NCI-H69 (cell line): ENCODE results near the gene SMAD9.

Experiments
- DNase-seq: peaks from one replicate; lab custom pipeline; 2025; lab: John Stamatoyannopoulos, UW

SMAD9 gene

DNA sequence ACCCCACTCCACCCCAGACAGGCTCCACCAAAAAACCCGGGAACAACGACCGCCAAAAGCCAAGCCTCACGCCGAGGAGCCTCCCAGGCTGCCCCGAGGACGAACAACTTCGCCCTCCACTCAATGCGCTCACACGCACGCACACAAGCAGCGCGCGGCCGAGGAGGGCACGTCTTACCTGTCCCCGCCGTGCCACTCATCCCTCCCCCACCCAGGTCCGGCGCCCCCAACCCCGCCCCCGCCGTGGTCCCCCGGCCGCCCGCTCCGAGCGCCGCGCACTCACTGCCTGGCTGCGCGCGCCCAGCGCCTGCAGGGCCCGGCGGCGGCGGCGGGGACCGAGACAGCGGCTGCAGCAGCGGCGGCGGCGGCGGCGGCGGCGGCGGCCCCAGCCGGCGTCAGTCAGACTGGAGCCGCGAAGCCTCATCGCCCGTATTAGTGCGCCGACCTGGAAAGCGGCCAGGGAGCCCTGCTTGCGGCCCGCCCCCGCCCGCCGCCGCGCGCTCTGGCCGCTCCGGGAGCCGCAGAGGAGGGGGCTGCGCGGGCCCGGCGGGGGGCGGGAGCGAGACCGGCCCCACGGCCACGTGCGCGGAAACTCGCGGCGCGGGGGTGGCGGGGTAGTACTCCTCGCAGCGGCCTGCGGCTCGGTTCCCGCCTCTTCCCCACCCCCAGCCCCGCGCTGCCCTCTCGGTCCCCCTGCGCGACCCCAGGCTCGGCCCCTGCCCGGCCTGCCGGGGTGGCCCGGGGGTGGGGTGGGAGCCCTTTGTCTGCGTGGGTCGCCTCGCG is at the start of gene SMAD9:
TSS of gene SMAD9 (minus strand) at position 406 of the 783 bp plus-strand sequence. CDS start 40,549 bp downstream, outside the sequence.
- DNase-seq, result peak; percentile 88

DNA sequence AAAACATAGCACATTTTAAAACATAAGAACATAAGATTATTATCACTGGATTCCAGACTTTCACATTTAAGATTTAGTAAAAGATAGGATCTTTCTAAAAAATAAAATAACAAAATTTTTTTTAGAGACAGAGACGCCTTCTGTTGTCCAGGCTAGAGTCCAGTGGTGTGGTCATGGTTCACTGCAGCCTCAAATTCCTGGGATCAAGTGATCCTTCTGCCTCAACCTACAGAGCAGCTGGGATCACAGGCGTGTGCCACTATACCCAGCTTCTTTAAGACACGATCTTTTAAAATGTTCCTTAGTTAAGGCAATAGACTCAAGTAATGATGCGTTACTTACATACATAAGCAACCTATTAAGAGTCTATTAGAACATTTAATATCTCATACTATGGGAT is 46.4 kb upstream of the SMAD9 start:
- DNase-seq, result no peak

DNA sequence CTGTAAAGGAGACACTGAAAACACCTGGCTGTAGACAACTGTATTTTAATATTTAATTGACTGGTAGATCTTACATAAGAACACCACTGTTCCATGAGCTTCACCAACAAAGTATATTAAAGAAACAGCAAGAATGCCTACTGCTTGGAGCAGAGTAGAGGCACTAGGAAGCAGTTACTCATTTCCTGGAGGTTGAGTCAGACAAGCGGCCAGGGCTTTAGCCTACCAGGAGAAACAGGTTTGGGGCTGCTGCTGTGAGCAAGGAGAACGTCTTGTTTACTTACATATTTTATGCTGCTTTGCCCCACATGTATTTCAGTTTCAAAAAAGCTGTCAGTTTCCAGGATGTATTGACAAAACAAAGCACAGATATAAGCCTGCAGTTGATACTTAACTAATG is 45.7 kb upstream of the SMAD9 start:
- no peak for DNase-seq

DNA sequence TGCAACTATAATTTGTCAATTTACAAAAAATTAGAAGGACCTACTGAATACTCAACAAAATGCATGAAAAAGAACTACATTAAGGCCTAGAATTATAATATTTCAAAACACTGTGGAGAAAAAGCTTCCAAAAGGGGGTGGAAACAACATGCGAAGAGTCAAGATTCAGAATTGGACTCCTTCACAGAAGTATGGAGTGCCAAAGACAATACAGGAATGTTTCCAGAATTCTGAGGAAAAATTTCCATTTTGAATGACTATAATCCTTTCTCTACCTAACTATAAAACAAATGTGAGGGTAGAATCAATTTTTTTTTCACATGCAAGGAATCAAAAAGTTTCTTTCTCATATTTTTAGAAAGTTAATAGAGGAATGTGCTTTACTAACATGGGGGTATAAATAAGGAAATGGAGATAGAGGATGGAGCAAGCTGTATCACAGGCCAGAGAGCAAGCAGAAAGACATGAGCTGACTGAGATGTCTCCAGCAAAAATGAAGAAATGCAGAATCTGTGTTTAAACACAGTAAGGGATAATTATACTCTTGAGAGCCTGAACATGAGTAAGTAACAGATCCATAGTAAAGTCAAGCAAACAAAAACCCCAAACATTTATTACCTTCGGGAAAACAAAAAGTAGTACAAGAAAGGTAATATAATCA is 39.5 kb upstream of the SMAD9 start:
- no peak for DNase-seq

DNA sequence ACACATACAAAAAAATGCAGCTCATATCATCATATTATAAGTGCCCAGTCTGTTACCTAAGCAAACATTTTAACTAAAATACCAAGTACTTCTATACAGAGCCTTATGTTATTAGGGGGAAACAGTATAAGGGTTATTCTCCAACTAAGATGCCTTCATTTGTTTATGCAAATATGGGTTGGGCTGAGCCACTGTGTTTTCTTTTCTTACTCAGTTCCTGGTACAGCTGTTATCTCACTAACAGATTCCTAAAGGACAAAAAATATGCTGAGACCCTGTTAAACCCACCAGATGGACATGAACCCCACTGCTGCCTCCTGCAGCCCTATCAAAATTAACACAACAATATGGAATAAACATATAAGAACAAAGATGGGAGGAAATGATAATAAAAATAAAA is 34.5 kb upstream of the SMAD9 start:
- DNase-seq, result no peak

DNA sequence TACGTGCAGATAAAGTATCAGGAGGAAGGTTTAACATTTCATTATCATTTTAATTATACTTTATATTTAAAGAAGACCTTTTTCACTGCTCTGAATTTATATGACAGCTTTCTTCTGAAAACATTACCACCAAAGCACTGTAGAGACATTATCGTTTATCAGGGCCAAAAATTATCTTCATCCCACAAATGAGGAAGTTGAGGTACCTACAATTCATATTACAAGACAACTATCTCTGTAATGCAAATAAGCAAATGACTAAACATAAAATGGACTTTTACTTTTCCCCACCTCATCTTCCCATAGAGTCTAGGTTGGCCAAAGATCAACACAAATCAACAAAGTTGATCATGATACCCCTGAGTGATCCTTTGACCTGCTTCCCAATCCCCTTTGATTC is 30.9 kb upstream of the SMAD9 start:
- DNase-seq, result no peak

DNA sequence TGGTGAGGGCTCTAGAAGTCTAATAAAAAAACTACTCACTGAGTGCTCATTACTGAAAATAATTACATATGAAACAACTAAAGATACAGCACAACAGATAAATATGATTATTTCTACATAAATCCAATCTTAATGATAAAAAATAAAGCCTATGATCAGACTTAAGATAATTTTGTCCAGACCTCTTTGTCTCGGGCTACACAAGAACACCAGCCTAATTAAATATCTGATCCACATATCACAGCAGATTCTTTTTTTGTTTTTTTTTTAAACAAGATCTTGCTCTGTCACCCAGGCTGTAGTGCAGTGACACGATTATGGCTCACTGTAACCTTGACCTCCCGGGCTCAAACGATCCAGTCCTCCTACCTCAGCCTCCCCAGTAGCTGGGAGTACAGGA is 30.3 kb upstream of the SMAD9 start:
- DNase-seq, result no peak

DNA sequence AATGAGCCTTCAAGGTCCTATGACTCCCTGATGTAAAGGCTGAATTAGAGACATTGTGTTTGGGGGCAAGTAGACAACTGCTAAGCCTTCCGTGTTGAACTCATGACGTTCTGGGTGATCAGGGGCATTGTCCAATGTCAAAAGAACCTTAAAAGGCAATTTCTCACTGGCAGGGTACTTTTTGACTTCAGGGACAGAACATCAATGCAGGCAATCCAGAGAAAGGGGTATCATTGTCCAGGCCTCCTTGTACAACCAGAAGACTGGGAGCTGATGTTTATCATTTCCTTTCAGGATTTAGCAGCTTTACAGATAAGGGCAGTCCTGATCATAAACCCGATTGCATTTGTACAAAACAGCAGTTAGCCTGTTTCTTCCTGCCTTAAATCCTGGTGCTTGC is 25.0 kb upstream of the SMAD9 start:
- DNase-seq, result no peak

DNA sequence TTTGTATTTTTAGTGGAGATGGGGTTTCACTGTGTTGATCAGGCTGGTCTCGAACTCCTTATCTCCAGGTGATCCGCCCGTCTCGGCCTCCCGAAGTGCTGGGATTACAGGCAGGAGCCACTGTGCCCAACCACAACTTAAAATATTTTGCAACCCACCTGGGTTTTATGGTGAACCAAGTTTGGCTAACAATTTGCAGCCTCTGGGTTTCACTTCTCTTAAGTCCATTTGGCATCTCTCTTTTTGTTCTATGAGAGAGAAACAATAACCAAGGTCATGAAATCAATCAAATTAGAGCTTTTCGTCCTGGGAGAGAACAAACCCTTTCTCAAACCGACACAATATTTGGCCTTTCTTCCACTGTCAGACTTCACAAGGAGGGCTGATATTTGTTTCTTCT is 5.6 kb upstream of the SMAD9 start:
- DNase-seq, result no peak

DNA sequence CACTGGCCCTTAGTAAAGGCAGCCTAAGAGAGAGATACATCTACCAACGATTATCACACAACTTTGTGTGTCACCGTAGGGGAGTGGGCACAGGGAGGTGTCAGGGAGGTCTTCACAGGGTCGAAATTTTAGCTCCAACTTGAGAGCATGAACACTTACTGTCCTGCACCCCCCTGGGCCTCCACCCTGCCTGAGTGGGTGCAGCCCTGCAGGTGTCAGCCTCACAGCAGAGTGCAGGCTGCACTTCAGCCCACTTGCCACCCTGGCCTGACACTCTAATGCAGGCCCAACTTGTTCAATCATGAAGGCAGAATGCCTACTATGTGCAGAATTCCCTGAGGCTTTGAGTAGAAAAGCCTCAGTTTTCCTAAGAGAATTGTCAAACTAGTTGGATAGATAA is 4.0 kb upstream of the SMAD9 start:
- DNase-seq, result no peak

DNA sequence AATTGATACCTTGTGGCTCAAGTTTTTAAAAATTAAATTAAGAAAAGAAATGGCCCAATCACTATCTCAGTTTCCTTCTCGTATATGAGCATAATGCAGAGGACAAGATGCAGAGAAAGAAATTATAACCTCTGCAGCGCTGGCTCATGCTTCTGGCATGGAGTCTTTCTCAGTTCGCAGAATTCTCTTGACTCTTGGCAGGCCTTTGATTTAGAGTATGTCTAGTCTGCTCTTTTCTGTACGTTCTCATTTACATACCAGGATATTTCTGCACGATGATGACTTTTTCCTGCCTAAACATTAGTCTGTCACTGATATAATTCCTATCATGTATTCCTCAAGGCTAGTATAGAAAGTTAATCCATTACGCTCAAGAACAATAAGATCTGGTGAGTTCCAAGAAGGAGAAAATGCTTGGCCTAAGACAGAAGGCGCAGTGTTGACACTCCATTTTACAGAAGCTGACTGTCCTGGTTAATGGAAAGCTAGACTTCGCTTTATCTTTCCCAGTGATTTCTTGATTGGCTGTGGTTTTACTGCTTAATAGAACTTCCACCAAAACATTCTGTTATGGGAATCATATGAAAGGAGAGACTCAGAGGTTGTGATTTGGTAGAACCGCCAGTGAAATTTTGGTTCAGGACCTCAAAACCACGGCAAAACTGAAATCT is 1.7 kb upstream of the SMAD9 start:
- no peak for DNase-seq

DNA sequence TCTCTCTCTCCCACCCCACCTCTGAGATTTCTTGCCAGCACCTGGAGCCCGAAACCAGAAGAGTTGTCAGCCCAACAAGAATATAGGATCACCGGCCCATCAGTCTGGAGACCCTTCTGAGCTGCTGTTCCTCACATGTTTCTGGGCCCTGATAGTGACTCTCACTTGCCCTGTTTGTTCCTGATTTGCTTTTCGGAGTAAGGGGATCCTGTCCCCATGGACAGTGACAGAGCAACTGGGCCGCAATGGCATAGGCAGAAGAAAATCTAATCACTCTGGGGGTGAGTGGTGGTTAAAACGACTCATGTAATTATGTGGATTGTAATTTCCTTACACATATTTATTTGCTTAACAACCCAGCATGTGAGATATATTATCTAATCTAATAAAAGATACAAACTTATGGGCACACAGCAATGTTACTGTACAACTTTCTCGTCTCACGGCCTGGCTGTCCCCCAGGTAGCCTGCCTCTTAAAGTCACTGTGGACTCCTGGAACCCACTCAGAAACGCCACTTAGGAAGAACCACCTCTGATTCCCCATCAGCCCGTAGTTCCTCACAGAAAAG is 663 bp upstream of the SMAD9 start:
- DNase-seq, result peak; percentile 62

DNA sequence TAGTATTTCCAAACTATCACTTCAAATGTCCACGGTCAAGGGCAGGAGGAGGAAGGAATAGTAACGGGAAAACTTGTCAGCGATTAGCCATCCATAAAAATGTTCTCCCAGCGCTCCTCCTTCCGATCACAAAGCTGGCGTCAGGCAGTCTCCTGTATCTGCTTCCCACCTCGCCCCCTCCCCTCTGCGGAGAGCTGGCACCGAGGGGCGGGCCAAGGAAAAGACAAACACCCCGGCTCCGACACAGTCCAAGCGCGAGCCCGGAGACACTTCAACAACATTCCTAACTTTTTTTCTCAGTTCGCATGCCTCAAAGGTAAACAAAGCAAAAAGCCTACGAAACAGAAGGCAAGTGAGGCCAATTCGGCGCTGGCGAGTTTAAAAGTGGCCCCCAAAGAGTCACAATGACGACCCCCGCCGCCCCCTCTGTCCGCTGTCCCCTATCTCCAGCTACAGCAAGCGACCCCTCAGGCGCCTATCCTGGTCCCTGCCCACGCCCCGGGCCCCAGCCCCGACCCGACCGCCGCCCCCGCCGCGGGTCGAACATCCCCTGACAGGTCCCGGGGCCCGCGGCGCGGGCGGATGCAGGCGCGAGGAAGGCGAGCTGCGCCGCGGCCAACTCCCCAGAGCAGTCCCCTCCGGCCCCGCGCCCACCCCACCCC is 736 bp downstream of the SMAD9 start:
- peak; percentile 86 for DNase-seq

DNA sequence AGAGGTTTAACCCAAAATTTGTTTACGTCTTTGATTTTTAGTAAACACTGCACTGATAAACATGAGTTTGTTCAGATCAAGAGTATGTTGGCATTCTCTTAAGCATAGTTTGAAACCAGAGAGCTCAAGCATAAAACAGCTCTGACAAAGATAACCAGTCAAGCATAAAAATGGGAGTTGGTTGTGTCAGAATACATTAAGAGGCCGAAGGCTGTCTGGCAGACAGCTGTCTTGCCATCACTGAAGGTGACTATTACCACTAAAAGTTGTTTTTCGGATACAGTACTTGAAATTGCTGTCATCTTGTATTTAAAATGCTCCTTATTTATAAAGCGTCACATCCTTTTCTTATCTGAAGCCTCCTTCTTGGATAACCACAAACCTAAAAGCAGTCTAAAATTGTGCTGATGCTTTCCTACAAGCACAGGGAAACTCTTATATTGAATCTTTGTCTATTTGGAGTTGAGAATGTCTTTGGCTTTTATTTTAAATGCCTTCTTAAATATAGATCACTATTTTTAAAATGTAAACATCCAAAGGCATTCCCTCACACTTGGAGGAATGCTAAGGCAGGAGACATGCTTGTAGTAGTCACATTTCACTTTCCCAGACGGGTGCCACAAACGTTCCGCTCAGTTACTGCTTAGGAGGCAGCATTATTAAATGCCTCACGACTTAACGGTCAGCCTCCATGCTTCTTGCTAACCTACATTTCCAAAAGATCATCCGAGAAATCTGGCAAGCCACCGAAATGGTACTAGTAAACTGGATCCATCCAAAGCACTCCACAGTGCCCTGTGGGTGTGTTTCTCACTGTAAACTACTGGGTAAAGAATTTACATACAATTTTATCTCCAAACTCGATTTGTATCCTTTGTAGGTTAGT is 1.5 kb downstream of the SMAD9 start:
- DNase-seq, result peak; percentile 71

DNA sequence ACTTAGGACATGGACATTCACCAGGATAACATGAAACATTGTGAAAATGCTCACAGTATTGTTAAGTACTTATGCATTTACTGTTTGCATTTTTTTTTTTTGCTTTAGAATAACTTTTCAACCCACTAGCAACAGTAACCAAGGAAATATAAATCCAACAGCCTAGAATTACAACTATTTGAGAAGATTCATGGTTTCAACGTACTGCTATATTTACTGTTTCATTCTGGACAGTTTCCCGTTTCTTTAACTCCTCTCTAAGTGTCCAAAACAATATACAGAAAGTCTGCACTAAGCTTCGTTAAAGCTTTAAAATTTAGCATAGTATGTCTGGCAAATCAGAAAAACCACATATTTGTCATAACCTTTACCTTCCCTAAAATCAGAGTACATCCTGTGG is 2.7 kb downstream of the SMAD9 start:
- no peak for DNase-seq

DNA sequence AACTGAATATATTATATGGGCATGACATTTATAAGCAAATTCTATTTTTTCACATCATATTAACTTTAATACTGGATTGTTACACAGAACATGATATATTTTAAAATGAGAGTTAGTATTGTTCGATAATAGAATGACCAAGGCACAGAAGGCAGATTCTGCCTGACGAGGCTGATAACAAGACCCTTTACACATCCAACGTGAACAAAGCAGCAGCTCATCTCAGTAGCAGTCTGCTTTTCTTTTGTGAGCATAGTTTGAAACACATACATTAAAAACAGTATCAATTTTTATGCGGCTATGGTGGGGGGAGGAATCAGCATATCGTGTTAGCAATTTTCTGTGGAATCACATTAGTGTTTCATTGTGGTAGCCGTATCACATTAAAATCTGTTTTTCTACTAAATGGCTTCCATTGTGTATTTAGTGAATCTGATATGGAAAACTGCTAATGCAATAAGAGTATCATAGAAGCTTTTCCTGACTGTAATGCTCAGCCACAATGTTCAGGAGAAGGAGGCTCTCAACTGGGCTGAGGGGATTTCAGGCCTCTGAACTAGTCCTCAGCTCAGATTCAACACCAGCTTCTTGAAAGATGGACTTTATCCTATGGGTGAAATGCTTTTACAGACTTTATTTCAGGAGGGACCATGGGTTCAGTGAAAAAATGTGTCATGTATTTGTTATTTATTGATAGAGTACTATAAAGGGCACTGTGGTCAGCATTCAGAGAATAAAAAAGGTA is 4.0 kb downstream of the SMAD9 start:
- DNase-seq, result peak; percentile 69

DNA sequence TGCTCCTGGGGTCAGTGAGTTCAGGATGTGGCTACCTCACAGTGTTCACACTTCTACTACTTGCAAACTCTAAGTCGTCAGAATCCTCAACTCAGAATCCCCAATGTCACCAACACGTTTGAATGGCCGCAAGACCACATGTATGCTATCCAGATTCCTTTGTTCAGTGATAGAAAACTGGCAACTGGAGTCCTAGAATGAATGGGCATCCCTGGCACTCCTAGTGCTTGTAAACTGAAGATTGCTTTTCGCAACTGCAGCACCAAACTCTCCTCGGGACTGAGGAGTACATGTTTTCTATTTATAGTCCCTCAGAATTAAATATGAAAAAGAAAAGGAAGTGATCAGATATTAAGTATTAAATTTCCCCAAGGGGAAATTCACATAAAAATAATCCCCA is 4.9 kb downstream of the SMAD9 start:
- DNase-seq, result peak; percentile 72

DNA sequence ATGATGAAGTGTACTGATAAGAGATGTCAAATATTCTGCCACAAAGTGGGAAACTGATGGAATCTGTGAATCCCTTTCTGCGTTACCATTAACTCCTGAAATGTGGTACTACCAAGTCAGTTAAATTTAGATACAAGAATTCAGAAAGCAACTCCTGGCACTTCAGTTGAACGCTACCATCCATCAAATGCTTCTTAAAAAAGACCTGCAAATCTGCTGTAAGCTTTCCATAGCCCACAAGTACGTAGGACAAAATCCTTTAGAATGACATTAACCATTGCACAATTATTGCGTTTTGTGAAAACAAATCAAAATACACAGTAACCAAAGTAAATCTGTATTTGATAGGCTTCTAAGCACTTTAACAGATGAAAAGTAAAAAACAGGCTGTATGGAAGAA is 5.4 kb downstream of the SMAD9 start:
- peak; percentile 16 for DNase-seq

DNA sequence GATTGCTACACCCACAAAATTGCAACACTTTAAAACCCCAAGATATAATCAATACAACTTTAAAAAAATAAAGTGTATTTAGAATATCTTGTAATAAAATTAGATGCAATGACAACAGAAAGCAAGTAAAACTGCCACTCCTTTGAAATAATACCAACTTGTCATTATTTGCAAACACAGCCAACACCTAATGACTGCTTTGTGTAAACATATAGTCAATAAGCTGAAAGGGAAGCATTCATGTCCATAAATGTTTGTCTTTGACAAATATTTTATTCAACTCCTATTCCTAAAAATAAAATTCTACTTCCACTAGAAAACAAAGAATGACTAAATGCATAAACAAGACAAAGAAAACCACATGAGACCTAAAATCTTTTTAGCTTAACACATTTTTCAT is 6.6 kb downstream of the SMAD9 start:
- peak; percentile 50 for DNase-seq

DNA sequence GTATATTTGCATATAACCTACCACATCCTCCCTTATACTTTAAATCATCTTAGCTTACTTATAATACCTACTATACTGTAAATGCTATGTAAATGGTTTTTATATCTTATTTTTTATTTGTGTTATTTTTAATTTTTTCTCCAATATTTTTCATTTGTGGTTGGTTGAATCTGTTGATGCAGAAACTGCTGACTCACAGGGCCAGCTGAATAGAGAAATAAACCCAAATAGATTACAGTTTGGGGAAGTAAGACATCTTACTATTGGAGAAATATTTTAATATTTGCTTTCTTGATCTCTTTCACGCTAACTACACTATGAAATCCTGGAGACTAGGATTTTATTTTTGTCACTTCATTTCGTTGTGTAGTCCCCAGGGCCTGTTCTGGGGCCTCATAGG is 7.1 kb downstream of the SMAD9 start:
- peak; percentile 40 for DNase-seq

DNA sequence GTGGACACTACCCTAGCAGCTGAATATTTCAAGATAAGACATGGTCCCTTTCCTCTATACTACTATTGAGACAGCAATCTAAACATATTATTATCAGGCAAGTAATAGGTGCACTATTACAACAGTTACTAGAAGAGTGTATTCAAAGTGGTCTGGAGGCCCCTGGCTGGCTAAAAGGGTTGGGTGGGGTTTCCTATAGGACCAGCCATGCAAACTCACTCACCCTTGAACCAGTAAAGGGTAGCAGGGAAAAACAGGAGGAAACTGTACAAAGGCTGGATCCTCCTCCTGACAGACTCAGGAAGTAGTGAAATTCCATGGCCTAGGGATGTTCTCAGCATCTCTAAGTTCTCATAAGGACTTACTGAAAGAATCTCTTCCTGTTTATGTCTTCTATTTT is 7.7 kb downstream of the SMAD9 start:
- DNase-seq, result peak; percentile 58
